A549 (cell line): ENCODE measurements around the gene PCBP3. TPM values are rescaled to one million over a fixed set of nuclear protein-coding genes. Genes with fewer than 3 reads are reported as not detected.

Experiments used
- ATAC-seq, 2 experiments: fragments of 200-7000 bp in 1 of 2; fragments of >200 bp in 1 of 2; cut with Nextera tagmentation in 1 of 2; cut with Tn5 transposase in 1 of 2; 3 replicates each; pipeline versions ENCODE4 v1.8.0 to v1.9.1; 2018 to 2020; ENCODE audit warnings: mild to moderate bottlenecking in 1 of 2, moderate library complexity in 1 of 2
- CTCF ChIA-PET: fragments of 300-600 bp; sonication (Branson Sonifier 250); formaldehyde crosslinking; extraction: SDS; loops from one replicate; lab custom pipeline; 2021; ENCODE audit warnings: antibody characterized with exemption, inconsistent platforms; lab: Yijun Ruan, JAX
- POLR2A ChIA-PET: fragments of 350-600 bp; formaldehyde crosslinking; extraction: SDS; loops from one replicate; lab custom pipeline; 2021; ENCODE audit warnings: antibody characterized with exemption, inconsistent platforms; lab: Yijun Ruan, JAX
- DNase-seq, 2 experiments: peaks; one replicate each; pipeline versions ENCODE4 v3.0.0 to v3.0.0-alpha.2; 2011 to 2016; ENCODE audit warnings: low read depth in 1 of 2, low spot score in 1 of 2
- FAIRE-seq: peaks from 2 replicates; lab custom pipeline; 2011; peaks lifted over from hg19 to GRCh38; lab: Jason Lieb, UNC
- H3K27ac ChIP-seq, 2 experiments: fragments of >200 bp; sonication (Bioruptor Twin); formaldehyde crosslinking; 3 replicates each; pipeline ENCODE4 v1.5.1; 2016 to 2017
- H3K4me1 ChIP-seq: fragments of >200 bp; sonication (Bioruptor Twin); formaldehyde crosslinking; 3 replicates; pipeline ENCODE4 v1.6.1; 2016
- H3K4me2 ChIP-seq: fragments of >200 bp; sonication (Bioruptor Twin); formaldehyde crosslinking; 3 replicates; pipeline ENCODE4 v1.6.1; 2016
- H3K4me3 ChIP-seq: fragments of >200 bp; sonication (Bioruptor Twin); formaldehyde crosslinking; 3 replicates; pipeline ENCODE4 v1.5.1; 2016
- H3K9me3 ChIP-seq: fragments of >200 bp; sonication (Bioruptor Twin); formaldehyde crosslinking; 3 replicates; pipeline ENCODE4 v1.6.1; 2016
- CBX2 ChIP-seq: fragments of 200-600 bp; sonication (generic); IDR thresholded peaks from 2 replicates; pipeline ENCODE4 v1.6.1; 2016; ENCODE audit warnings: low read depth, mild to moderate bottlenecking, borderline replicate concordance
- CBX8 ChIP-seq: fragments of 200-600 bp; sonication (generic); IDR thresholded peaks from 2 replicates; pipeline ENCODE4 v1.6.1; 2016
- CEBPB ChIP-seq, 2 experiments: fragments of >200 bp in 1 of 2; sonication (Bioruptor Twin) in 1 of 2; formaldehyde crosslinking in 1 of 2; IDR thresholded peaks; 2 replicates each; pipeline ENCODE4 v1.6.1; 2012 to 2016
- CHD4 ChIP-seq: fragments of 200-600 bp; sonication (generic); IDR thresholded peaks from 2 replicates; pipeline ENCODE4 v1.6.1; 2016; ENCODE audit warnings: antibody characterized with exemption, mild to moderate bottlenecking, borderline replicate concordance
- EHF ChIP-seq: fragments of 250-450 bp; sonication (Bioruptor Pico); IDR thresholded peaks from 2 replicates; pipeline ENCODE4 v1.5.0; 2020; ENCODE audit warnings: mild to moderate bottlenecking
- EHMT2 ChIP-seq: fragments of 200-600 bp; sonication (generic); IDR thresholded peaks from 2 replicates; pipeline ENCODE4 v1.6.1; 2016; ENCODE audit warnings: antibody characterized with exemption, low read depth, mild to moderate bottlenecking, moderate library complexity
- FOSB ChIP-seq: fragments of 250-450 bp; sonication (Bioruptor Pico); IDR thresholded peaks from 2 replicates; pipeline ENCODE4 v1.5.0; 2020; ENCODE audit warnings: mild to moderate bottlenecking, moderate library complexity
- FOXS1 ChIP-seq: fragments of 250-450 bp; sonication (Bioruptor Pico); IDR thresholded peaks from 2 replicates; pipeline ENCODE4 v1.5.0; 2020; ENCODE audit warnings: mild to moderate bottlenecking, moderate library complexity
- GATA3 ChIP-seq: IDR thresholded peaks from 2 replicates; pipeline ENCODE4 v1.6.1; 2012; ENCODE audit warnings: borderline replicate concordance
- HDAC2 ChIP-seq: fragments of 200-600 bp; sonication (generic); IDR thresholded peaks from 2 replicates; pipeline ENCODE4 v1.6.1; 2016
- HEYL ChIP-seq: fragments of 250-450 bp; sonication (Bioruptor Pico); IDR thresholded peaks from 2 replicates; pipeline ENCODE4 v1.8.0; 2021; ENCODE audit warnings: mild to moderate bottlenecking, moderate library complexity
- HOXA7 ChIP-seq: fragments of 250-450 bp; sonication (Bioruptor Pico); IDR thresholded peaks from 2 replicates; pipeline ENCODE4 v1.5.0; 2020; ENCODE audit warnings: mild to moderate bottlenecking, moderate library complexity
- JUN ChIP-seq, 2 experiments: fragments of >200 bp; sonication (Bioruptor Twin); formaldehyde crosslinking; IDR thresholded peaks; 2 replicates in 1 of 2; 3 replicates in 1 of 2; pipeline ENCODE4 v1.6.1; 2016 to 2017
- JUNB ChIP-seq: fragments of >200 bp; sonication (Bioruptor Twin); formaldehyde crosslinking; IDR thresholded peaks from 2 replicates; pipeline ENCODE4 v1.6.1; 2016
- KDM1A ChIP-seq: fragments of 200-600 bp; sonication (generic); IDR thresholded peaks from 2 replicates; pipeline ENCODE4 v1.6.1; 2016; ENCODE audit warnings: low read depth, mild to moderate bottlenecking
- KDM5A ChIP-seq: fragments of 200-600 bp; sonication (generic); IDR thresholded peaks from 2 replicates; pipeline ENCODE4 v1.6.1; 2016; ENCODE audit warnings: antibody characterized with exemption, mild to moderate bottlenecking
- NFE2L2 ChIP-seq: fragments of 150-350 bp; conservative IDR thresholded peaks from 2 replicates; pipeline ENCODE4 v1.6.1; 2014; ENCODE audit warnings: low read length
- RARB ChIP-seq: fragments of 250-450 bp; sonication (Bioruptor Pico); IDR thresholded peaks from 2 replicates; pipeline ENCODE4 v1.8.0; 2021; ENCODE audit warnings: mild to moderate bottlenecking, moderate library complexity
- RCOR1 ChIP-seq: fragments of 150-350 bp; IDR thresholded peaks from 2 replicates; pipeline ENCODE4 v1.6.1; 2014; ENCODE audit warnings: antibody characterized with exemption, low read length, low read depth
- SMC3 ChIP-seq: fragments of >200 bp; sonication (Bioruptor Twin); formaldehyde crosslinking; IDR thresholded peaks from 3 replicates; pipeline ENCODE4 v1.6.1; 2018; ENCODE audit warnings: inconsistent platforms
- ZFP36 ChIP-seq: fragments of 450-650 bp; IDR thresholded peaks from 2 replicates; pipeline ENCODE4 v1.6.1; 2014; ENCODE audit warnings: borderline replicate concordance; ENCODE audit not compliant: partially characterized antibody
- WGBS: methylation state at CpG from one replicate; pipeline ENCODE4 v1.1.6; 2017; ENCODE audit errors: missing lambda C conversion rate; 5-methylcytosine and 5-hydroxymethylcytosine counted together
- polyA plus RNA-seq, 4 experiments: library from polyadenylated mRNA; depleted of rRNA in 3 of 4; stranded (reverse); fragments of >200 nt; fragmentation: RNase III in 1 of 4; extraction: RNeasy Plus Mini Kit Qiagen cat#74134 plus additional on column Dnase treatment in 1 of 4; gene quantifications; 2 replicates in 3 of 4; 3 replicates in 1 of 4; pipeline ENCODE4 v1.2.3, GENCODE V29; 2011 to 2017
- TF ChIP-seq, protein P1 (sequence below): IDR thresholded peaks from 2 replicates; pipeline ENCODE4 v1.6.1; 2012
- TF ChIP-seq, protein P2 (sequence below): fragments of >200 bp; sonication (Bioruptor Twin); formaldehyde crosslinking; IDR thresholded peaks from 2 replicates; pipeline ENCODE4 v1.6.1; 2016
- TF ChIP-seq, protein P3 (sequence below): fragments of 450-650 bp; IDR thresholded peaks from 2 replicates; pipeline ENCODE4 v1.6.1; 2014; ENCODE audit warnings: antibody characterized with exemption
- TF ChIP-seq, protein P4 (sequence below): fragments of >200 bp; sonication (Bioruptor Twin); formaldehyde crosslinking; IDR thresholded peaks from 3 replicates; pipeline ENCODE4 v1.6.1; 2016

Gene PCBP3
- polyA plus RNA-seq, 2 of the 4 experiments (the other 2 are of a cell fraction) = 0.30 to 0.34 TPM

DNA sequence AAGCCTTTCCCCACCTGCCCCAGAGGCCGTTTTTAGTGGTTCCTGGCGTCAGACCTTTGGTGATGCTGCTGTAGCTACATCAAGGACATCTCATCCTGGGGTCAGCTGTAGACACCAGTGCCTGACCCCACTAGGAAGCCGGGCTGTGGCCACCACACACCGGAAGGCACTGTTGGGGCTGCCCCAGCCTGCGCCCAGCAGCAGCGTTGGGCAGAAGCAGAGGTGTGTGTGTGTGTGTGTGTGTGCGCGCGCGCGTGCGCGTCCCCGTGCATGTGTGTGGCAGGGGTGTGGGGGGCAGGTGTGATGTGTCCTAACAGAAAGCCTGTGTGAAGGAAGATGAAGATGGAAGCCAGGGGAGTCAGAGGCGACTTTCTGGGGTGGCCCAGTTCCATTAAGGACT lies 276.1 kb downstream of the PCBP3 start:
- DNase-seq (no peak), ATAC-seq (no peak)
- no peaks in the 10 kb centered on the region for H3K9me3 ChIP-seq
- TF ChIP-seq JUNB (no peak), RARB (no peak), CBX8 (no peak), FOXS1 (CRISPR knock-in tag) (no peak), ZFP36 (no peak)
- TF ChIP-seq, all 56 proteins: peak for 0
- no peak for FAIRE-seq
- POLR2A ChIA-PET = no interaction called here
- CTCF ChIA-PET = no interaction called here
- Histone ChIP-seq H3K4me2 (no peak overlapping the region), H3K4me3 (no peak overlapping the region), H3K27ac (no peak overlapping the region), H3K4me1 (no peaks in the 10 kb centered on the region)
- 60% methylated on average over 15 of the region's 15 CpGs for WGBS

DNA sequence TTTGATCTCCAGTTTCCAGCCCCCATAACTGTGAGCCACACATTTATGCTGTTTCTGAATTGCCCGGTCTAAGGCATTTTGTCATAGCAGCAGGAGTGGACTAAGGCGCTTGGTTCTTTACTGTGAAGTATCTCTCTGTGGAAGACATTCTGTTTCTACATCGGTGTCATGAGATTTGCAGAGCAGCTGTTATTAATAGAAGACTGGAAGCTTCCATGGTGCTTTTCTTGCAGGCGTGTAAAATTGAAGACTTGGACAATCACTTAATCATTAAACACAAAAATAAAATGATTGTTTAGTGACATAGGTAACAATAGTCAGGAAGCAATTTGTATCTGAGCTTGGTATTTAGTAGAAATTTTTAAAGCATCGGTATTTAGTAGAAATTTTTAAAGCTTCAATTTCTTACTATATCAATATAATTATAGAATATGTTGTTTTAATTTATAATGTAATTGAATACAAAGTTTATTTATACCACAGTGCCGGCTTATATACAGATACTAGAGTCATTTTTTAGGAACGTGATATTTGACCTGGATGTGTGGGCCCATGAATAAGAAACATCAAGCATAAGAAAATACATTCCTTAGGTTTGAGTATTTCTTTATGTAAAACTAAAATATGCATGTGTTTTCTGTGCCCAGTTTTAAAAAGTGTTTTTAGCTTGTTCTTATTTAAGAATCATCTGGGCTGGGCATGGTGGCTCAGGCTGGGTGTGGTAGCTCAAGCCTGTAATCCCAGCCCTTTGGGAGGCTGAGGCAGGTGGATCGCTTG lies 277.5 kb downstream of the PCBP3 start:
- no peak for FAIRE-seq
- 85% methylated on average over 8 of the region's 8 CpGs for WGBS
- CTCF ChIA-PET = interaction anchor here (1.0 to 2.7 kb wide), 2 partner anchors 8 to 9 kb away, joined by 3 to 7 read pairs; no protein-coding TSS in a partner anchor
- no peak for ATAC-seq
- no peaks in the 10 kb centered on the region for H3K4me1 ChIP-seq
- no peak for DNase-seq
- H3K27ac ChIP-seq = no peak overlapping the region
- POLR2A ChIA-PET = no interaction called here
- H3K9me3 ChIP-seq = no peaks in the 10 kb centered on the region
- H3K4me2 ChIP-seq = no peak overlapping the region
- H3K4me3 ChIP-seq = no peak overlapping the region
- TF ChIP-seq CEBPB (IDR thresholded peaks at IDR 0.05) = no peak
- no peak for TF ChIP-seq RCOR1
- TF ChIP-seq, protein P1, sequence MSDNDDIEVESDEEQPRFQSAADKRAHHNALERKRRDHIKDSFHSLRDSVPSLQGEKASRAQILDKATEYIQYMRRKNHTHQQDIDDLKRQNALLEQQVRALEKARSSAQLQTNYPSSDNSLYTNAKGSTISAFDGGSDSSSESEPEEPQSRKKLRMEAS = no peak
- TF ChIP-seq KDM5A = no peak
- TF ChIP-seq KDM1A = no peak
- no peak for TF ChIP-seq HDAC2
- no peak for TF ChIP-seq FOXS1 (CRISPR knock-in tag)
- TF ChIP-seq NFE2L2 = no peak
- TF ChIP-seq HOXA7 (CRISPR knock-in tag) = no peak
- TF ChIP-seq CBX2 = no peak
- no peak for TF ChIP-seq CHD4
- TF ChIP-seq SMC3 = no peak
- TF ChIP-seq JUN (IDR thresholded peaks at IDR 0.05) = no peak
- no peak for TF ChIP-seq HEYL (CRISPR knock-in tag)
- TF ChIP-seq, protein P2, sequence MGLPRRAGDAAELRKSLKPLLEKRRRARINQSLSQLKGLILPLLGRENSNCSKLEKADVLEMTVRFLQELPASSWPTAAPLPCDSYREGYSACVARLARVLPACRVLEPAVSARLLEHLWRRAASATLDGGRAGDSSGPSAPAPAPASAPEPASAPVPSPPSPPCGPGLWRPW = no peak
- no peak for TF ChIP-seq EHMT2

DNA sequence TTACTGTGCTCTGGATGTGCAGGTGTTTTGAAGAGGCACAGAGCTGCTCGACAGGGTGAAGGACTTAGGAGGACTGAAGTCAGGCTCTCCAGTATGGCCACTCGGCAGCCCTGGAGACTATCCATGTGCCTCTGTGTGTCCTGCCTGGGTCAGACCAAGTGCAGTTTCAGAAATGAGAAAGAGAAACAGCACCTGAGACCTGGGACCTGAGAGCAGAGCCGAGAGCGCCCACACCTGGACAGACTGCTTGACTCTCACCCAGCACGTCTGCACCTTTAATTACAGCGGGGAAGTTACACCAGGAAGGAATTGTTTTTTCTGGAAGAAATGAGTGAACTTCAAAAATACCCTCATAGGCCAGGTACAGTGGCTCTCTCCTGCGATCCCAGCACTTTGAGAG lies 278.4 kb downstream of the PCBP3 start:
- H3K27ac ChIP-seq = no peak overlapping the region
- no peak for ATAC-seq
- H3K4me1 ChIP-seq = no peaks in the 10 kb centered on the region
- FAIRE-seq = no peak
- ChIA-PET POLR2A (no interaction called here), CTCF (interaction anchor here (0.8 to 2.7 kb wide), 6 partner anchors 9 to 366 kb away, joined by 3 to 7 read pairs (median 4); no protein-coding TSS in a partner anchor)
- no peaks in the 10 kb centered on the region for H3K9me3 ChIP-seq
- DNase-seq = no peak
- no peak overlapping the region for H3K4me3 ChIP-seq
- 37% methylated on average over 6 of the region's 7 CpGs for WGBS
- TF ChIP-seq, protein P3, sequence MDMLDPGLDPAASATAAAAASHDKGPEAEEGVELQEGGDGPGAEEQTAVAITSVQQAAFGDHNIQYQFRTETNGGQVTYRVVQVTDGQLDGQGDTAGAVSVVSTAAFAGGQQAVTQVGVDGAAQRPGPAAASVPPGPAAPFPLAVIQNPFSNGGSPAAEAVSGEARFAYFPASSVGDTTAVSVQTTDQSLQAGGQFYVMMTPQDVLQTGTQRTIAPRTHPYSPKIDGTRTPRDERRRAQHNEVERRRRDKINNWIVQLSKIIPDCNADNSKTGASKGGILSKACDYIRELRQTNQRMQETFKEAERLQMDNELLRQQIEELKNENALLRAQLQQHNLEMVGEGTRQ = no peak
- TF ChIP-seq, protein P4, sequence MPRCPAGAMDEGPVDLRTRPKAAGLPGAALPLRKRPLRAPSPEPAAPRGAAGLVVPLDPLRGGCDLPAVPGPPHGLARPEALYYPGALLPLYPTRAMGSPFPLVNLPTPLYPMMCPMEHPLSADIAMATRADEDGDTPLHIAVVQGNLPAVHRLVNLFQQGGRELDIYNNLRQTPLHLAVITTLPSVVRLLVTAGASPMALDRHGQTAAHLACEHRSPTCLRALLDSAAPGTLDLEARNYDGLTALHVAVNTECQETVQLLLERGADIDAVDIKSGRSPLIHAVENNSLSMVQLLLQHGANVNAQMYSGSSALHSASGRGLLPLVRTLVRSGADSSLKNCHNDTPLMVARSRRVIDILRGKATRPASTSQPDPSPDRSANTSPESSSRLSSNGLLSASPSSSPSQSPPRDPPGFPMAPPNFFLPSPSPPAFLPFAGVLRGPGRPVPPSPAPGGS = no peak
- no peak for TF ChIP-seq EHF (CRISPR knock-in tag)
- no peak for TF ChIP-seq FOSB
- TF ChIP-seq GATA3 = no peak
- H3K4me2 ChIP-seq = no peak overlapping the region
